ENCODE results near the gene PCNX1. TPM values are rescaled to one million over a fixed set of nuclear protein-coding genes. Genes with fewer than 3 reads are reported as not detected.
A peak's percentile ranks its signal among the peaks of the same experiment; 100 is the strongest.
"Not testable (repeated sequence)": the region's sequence is repeated elsewhere in the genome, so short reads cannot be mapped to it uniquely, and the experiment has no call there.

The PCNX1 gene
- total RNA-seq (43.7 and 64.2 TPM in 2 replicates), polyA plus RNA-seq (6.9 and 10.0 TPM in 2 replicates)

- WGBS (ENCODE audit: low lambda C conversion rate, missing lambda C conversion rate): under 1% methylated on average over 41 of the region's 101 CpGs
- H3K79me2 ChIP-seq: peaks cover 43% of the 10 kb centered on the region
Observed at GRCh38 chr14:70907176-70907995, at the start of gene PCNX1. Gene PCNX1, plus strand, starts transcription at chr14:70907459. Its CDS starts 392 bp downstream, at chr14:70907851.

GRCh38 chr14:70857496-70857890 lies 49.8 kb upstream of the PCNX1 start:
- TF ChIP-seq EZH2 (IDR thresholded peaks at IDR 0.05; ENCODE audit: borderline replicate concordance) (no peak), CTCF (IDR thresholded peaks at IDR 0.05; ENCODE audit: poor library complexity) (no peak), EZH2phosphoT487 (IDR thresholded peaks at IDR 0.05; ENCODE audit: low read depth, severe bottlenecking, unreplicated experiment) (no peak)
- Histone ChIP-seq H3K9me3 (ENCODE audit: low read depth) (no peaks in the 10 kb centered on the region), H3K9me2 (replicated peaks; ENCODE audit: insufficient read depth) (no peaks in the 10 kb centered on the region), H4K20me1 (ENCODE audit: insufficient read depth, poor library complexity, severe bottlenecking) (no peaks in the 10 kb centered on the region), H3K36me3 (replicated peaks; ENCODE audit: insufficient read depth, low read depth) (no peaks in the 10 kb centered on the region), H3K79me2 (no peaks in the 10 kb centered on the region), H3K4me3 (no peak overlapping the region), H3K4me1 (ENCODE audit: insufficient read depth) (no peaks in the 10 kb centered on the region), H3K27me3 (no peaks in the 10 kb centered on the region), H2AFZ (no peak overlapping the region), H3K4me2 (no peak overlapping the region), H3K27ac (no peak overlapping the region)
- DNase-seq (ENCODE audit: low spot score): no peak
- WGBS (ENCODE audit: low lambda C conversion rate, missing lambda C conversion rate): 97% methylated on average over 2 of the region's 2 CpGs

More at GRCh38 chr14:70907176-70907995, at the start of gene PCNX1:
- peak; percentile 82 for TF ChIP-seq CTCF (IDR thresholded peaks at IDR 0.05; ENCODE audit: poor library complexity)
- no peak for TF ChIP-seq EZH2phosphoT487 (IDR thresholded peaks at IDR 0.05; ENCODE audit: low read depth, severe bottlenecking, unreplicated experiment)
- Histone ChIP-seq H3K27ac (peak within 1 kb of the TSS; percentile 93), H3K9me3 (ENCODE audit: low read depth) (no peaks in the 10 kb centered on the region), H3K4me2 (peak within 1 kb of the TSS; percentile 83), H2AFZ (peak within 1 kb of the TSS; percentile 79), H3K9me2 (replicated peaks; ENCODE audit: insufficient read depth) (no peaks in the 10 kb centered on the region), H3K27me3 (no peaks in the 10 kb centered on the region), H3K4me1 (ENCODE audit: insufficient read depth) (peaks cover 14% of the 10 kb centered on the region), H3K4me3 (peak within 1 kb of the TSS; percentile 80), H4K20me1 (ENCODE audit: insufficient read depth, poor library complexity, severe bottlenecking) (peaks cover 37% of the 10 kb centered on the region), H3K36me3 (replicated peaks; ENCODE audit: insufficient read depth, low read depth) (no peaks in the 10 kb centered on the region)
- DNase-seq (ENCODE audit: low spot score): peak; percentile 97

GRCh38 chr14:70858641-70859040 lies 48.6 kb upstream of the PCNX1 start:
- H3K27me3 ChIP-seq: no peaks in the 10 kb centered on the region
- DNase-seq (ENCODE audit: low spot score): no peak
- no peak overlapping the region for H3K4me3 ChIP-seq
- H3K79me2 ChIP-seq: no peaks in the 10 kb centered on the region
- no peak overlapping the region for H3K27ac ChIP-seq
- H3K9me2 ChIP-seq (replicated peaks; ENCODE audit: insufficient read depth): no peaks in the 10 kb centered on the region
- no peaks in the 10 kb centered on the region for H4K20me1 ChIP-seq (ENCODE audit: insufficient read depth, poor library complexity, severe bottlenecking)
- 81% methylated on average over 5 of the region's 5 CpGs for WGBS (ENCODE audit: low lambda C conversion rate, missing lambda C conversion rate)
- no peaks in the 10 kb centered on the region for H3K4me1 ChIP-seq (ENCODE audit: insufficient read depth)
- no peak overlapping the region for H2AFZ ChIP-seq
- no peaks in the 10 kb centered on the region for H3K36me3 ChIP-seq (replicated peaks; ENCODE audit: insufficient read depth, low read depth)
- no peak for TF ChIP-seq CTCF (IDR thresholded peaks at IDR 0.05; ENCODE audit: poor library complexity)
- TF ChIP-seq EZH2phosphoT487 (IDR thresholded peaks at IDR 0.05; ENCODE audit: low read depth, severe bottlenecking, unreplicated experiment): no peak
- no peak for TF ChIP-seq EZH2 (IDR thresholded peaks at IDR 0.05; ENCODE audit: borderline replicate concordance)
- H3K4me2 ChIP-seq: no peak overlapping the region
- H3K9me3 ChIP-seq (ENCODE audit: low read depth): no peaks in the 10 kb centered on the region

GRCh38 chr14:70866992-70867391 lies 40.3 kb upstream of the PCNX1 start:
- H3K9me2 ChIP-seq (replicated peaks; ENCODE audit: insufficient read depth); DNase-seq (ENCODE audit: low spot score); H3K4me1 ChIP-seq (ENCODE audit: insufficient read depth); H3K27me3 ChIP-seq; H3K27ac ChIP-seq; H2AFZ ChIP-seq; H3K9me3 ChIP-seq (ENCODE audit: low read depth); H4K20me1 ChIP-seq (ENCODE audit: insufficient read depth, poor library complexity, severe bottlenecking); H3K4me2 ChIP-seq; H3K79me2 ChIP-seq; H3K4me3 ChIP-seq; H3K36me3 ChIP-seq (replicated peaks; ENCODE audit: insufficient read depth, low read depth): not testable (repeated sequence)
- WGBS (ENCODE audit: low lambda C conversion rate, missing lambda C conversion rate): 90% methylated on average over 1 of the region's 1 CpG

Measured in hepatocyte (in vitro differentiated cells).